Neural cell (in vitro differentiated cells): ENCODE data around the gene DPH5. TPM values are rescaled to one million over a fixed set of nuclear protein-coding genes. Genes with fewer than 3 reads are reported as not detected.

ENCODE experiments used
- H2AFZ ChIP-seq: fragments of 200-600, 300-800 bp; sonication (generic), shearing (Covaris generic); 2 replicates; pipeline ENCODE4 v1.6.0; 2014; ENCODE audit warnings: low read depth, mild to moderate bottlenecking, antibody characterized with exemption, low read length, moderate library complexity
- H3F3A ChIP-seq: fragments of 200-600 bp; shearing (Covaris generic); 2 replicates; pipeline ENCODE4 v1.6.1; 2016; ENCODE audit warnings: mild to moderate bottlenecking, moderate library complexity, mixed read lengths, antibody characterized with exemption, low read length; ENCODE audit not compliant: insufficient read depth, poor library complexity, severe bottlenecking
- H3K27ac ChIP-seq: fragments of 200-600, 300-800 bp; sonication (generic), shearing (Covaris generic); 2 replicates; pipeline ENCODE4 v1.5.1; 2014; ENCODE audit warnings: mild to moderate bottlenecking, low read length, moderate library complexity
- H3K27me3 ChIP-seq: fragments of 300-800, 200-600 bp; sonication (generic), shearing (Covaris generic); 2 replicates; pipeline ENCODE4 v1.6.0; 2014; ENCODE audit warnings: mild to moderate bottlenecking, low read depth, low read length, moderate library complexity; ENCODE audit not compliant: insufficient read depth
- H3K36me3 ChIP-seq: fragments of 300-800, 200-600 bp; sonication (generic), shearing (Covaris generic); 2 replicates; pipeline ENCODE4 v1.5.1; 2014; ENCODE audit warnings: mild to moderate bottlenecking, antibody characterized with exemption, low read length, moderate library complexity; ENCODE audit not compliant: insufficient read depth
- H3K4me2 ChIP-seq: fragments of 300-800, 200-600 bp; sonication (generic), shearing (Covaris generic); 2 replicates; pipeline ENCODE4 v1.6.0; 2014; ENCODE audit warnings: mild to moderate bottlenecking, low read length
- H3K4me3 ChIP-seq: fragments of 300-800, 200-600 bp; sonication (generic), shearing (Covaris generic); 2 replicates; pipeline ENCODE4 v1.5.1; 2014; ENCODE audit warnings: mild to moderate bottlenecking, low read length, moderate library complexity
- H3K79me2 ChIP-seq: fragments of 200-600 bp; shearing (Covaris generic); replicated peaks from 2 replicates; pipeline ENCODE4 v1.6.0; 2014; ENCODE audit warnings: mild to moderate bottlenecking, low read length, moderate library complexity; ENCODE audit not compliant: insufficient read depth
- H3K9ac ChIP-seq: fragments of 300-800, 200-600 bp; sonication (generic), shearing (Covaris generic); 2 replicates; pipeline ENCODE4 v1.6.1; 2016; ENCODE audit warnings: mild to moderate bottlenecking, low read length, mixed read lengths
- H3K9me2 ChIP-seq: fragments of 200-600 bp; shearing (Covaris generic); 2 replicates; pipeline ENCODE4 v1.6.1; 2016; ENCODE audit warnings: mild to moderate bottlenecking, low read length, mixed read lengths; ENCODE audit not compliant: insufficient read depth
- H3K9me3 ChIP-seq: fragments of 200-600, 300-800 bp; sonication (generic), shearing (Covaris generic); 2 replicates; pipeline ENCODE4 v1.6.1; 2016; ENCODE audit warnings: mild to moderate bottlenecking, mixed run types, low read length, moderate library complexity, mixed read lengths
- H4K20me1 ChIP-seq: fragments of 200-600 bp; shearing (Covaris generic); 2 replicates; pipeline ENCODE4 v1.6.1; 2016; ENCODE audit warnings: mild to moderate bottlenecking, mixed run types; ENCODE audit not compliant: insufficient read depth
- CTCF ChIP-seq: fragments of 450-650 bp; IDR thresholded peaks from 2 replicates; pipeline ENCODE4 v1.5.1; 2014; ENCODE audit warnings: antibody characterized with exemption, mild to moderate bottlenecking, moderate library complexity; ENCODE audit not compliant: poor library complexity, severe bottlenecking
- EP300 ChIP-seq: fragments of 450-650 bp; conservative IDR thresholded peaks from 2 replicates; pipeline ENCODE4 v1.6.1; 2014; ENCODE audit warnings: antibody characterized with exemption, mild to moderate bottlenecking, moderate library complexity; ENCODE audit not compliant: poor library complexity, severe bottlenecking
- EZH2 ChIP-seq: fragments of 200-600, 300-800 bp; shearing (Covaris generic), sonication (generic); IDR thresholded peaks from 2 replicates; pipeline ENCODE4 v1.6.1; 2014; ENCODE audit warnings: antibody characterized with exemption, low read length, borderline replicate concordance, mild to moderate bottlenecking; ENCODE audit not compliant: insufficient read depth, poor library complexity, severe bottlenecking
- MXI1 ChIP-seq: fragments of 450-650 bp; conservative IDR thresholded peaks from 2 replicates; pipeline ENCODE4 v1.6.1; 2014; ENCODE audit warnings: antibody characterized with exemption, mild to moderate bottlenecking; ENCODE audit not compliant: poor library complexity, severe bottlenecking
- POLR2AphosphoS5 ChIP-seq: IDR thresholded peaks from 2 replicates; pipeline ENCODE4 v1.6.1; 2012
- RAD21 ChIP-seq: fragments of 450-650 bp; conservative IDR thresholded peaks from 2 replicates; pipeline ENCODE4 v1.6.1; 2014; ENCODE audit warnings: antibody characterized with exemption, mild to moderate bottlenecking, moderate library complexity
- REST ChIP-seq: IDR thresholded peaks from 2 replicates; pipeline ENCODE4 v1.6.1; 2012; ENCODE audit warnings: borderline replicate concordance
- SMC3 ChIP-seq: fragments of 450-650 bp; conservative IDR thresholded peaks from 2 replicates; pipeline ENCODE4 v1.6.1; 2014; ENCODE audit warnings: antibody characterized with exemption, mild to moderate bottlenecking, moderate library complexity; ENCODE audit not compliant: poor library complexity
- TAF1 ChIP-seq: IDR thresholded peaks from 2 replicates; pipeline ENCODE4 v1.6.1; 2012; ENCODE audit warnings: low read depth
- polyA plus RNA-seq: library from polyadenylated mRNA; depleted of rRNA; stranded (reverse); fragments of >200 nt; gene quantifications from 2 replicates; pipeline ENCODE4 v1.2.3, GENCODE V29; 2014

DPH5 gene
- polyA plus RNA-seq, 1 donor from 2014 or later = 55.7 TPM

GRCh38 chr1:101064697-101065096, 39.1 kb upstream of the DPH5 start:
- Histone ChIP-seq H3K9ac (no peak overlapping the region), H3K4me2 (no peak overlapping the region), H3K27ac (no peak overlapping the region), H3K27me3 (no peaks in the 10 kb centered on the region), H3K4me3 (no peak overlapping the region), H3K79me2 (no peaks in the 10 kb centered on the region), H3K9me3 (no peaks in the 10 kb centered on the region), H3K9me2 (no peaks in the 10 kb centered on the region), H3F3A (peaks cover 4% of the 10 kb centered on the region), H3K36me3 (no peaks in the 10 kb centered on the region), H2AFZ (no peak overlapping the region), H4K20me1 (no peaks in the 10 kb centered on the region)
- TF ChIP-seq MXI1 (no peak), CTCF (no peak), RAD21 (no peak), POLR2AphosphoS5 (no peak), EZH2 (no peak), SMC3 (no peak), REST (no peak), EP300 (no peak), TAF1 (no peak)

- TF ChIP-seq SMC3 = no peak
- no peak for TF ChIP-seq TAF1
- TF ChIP-seq EP300 = no peak
- no peak for TF ChIP-seq RAD21
- TF ChIP-seq POLR2AphosphoS5 = no peak
- Histone ChIP-seq H3K9ac (no peak overlapping the region), H3K27me3 (no peaks in the 10 kb centered on the region), H2AFZ (no peak overlapping the region), H3K36me3 (no peaks in the 10 kb centered on the region), H3K27ac (no peak overlapping the region), H3K9me3 (no peaks in the 10 kb centered on the region), H3K4me2 (no peak overlapping the region), H4K20me1 (no peaks in the 10 kb centered on the region), H3K79me2 (no peaks in the 10 kb centered on the region), H3K4me3 (no peak overlapping the region), H3K9me2 (no peaks in the 10 kb centered on the region), H3F3A (no peaks in the 10 kb centered on the region)
Observed at GRCh38 chr1:101060992-101061391, 35.4 kb upstream of the DPH5 start.

- Histone ChIP-seq H3K27me3 (no peaks in the 10 kb centered on the region), H3F3A (no peaks in the 10 kb centered on the region), H3K4me2 (no peak overlapping the region), H3K9me2 (no peaks in the 10 kb centered on the region), H3K79me2 (no peaks in the 10 kb centered on the region), H3K36me3 (no peaks in the 10 kb centered on the region), H3K4me3 (no peak overlapping the region), H3K27ac (no peak overlapping the region), H4K20me1 (no peaks in the 10 kb centered on the region), H3K9ac (no peak overlapping the region), H2AFZ (no peak overlapping the region), H3K9me3 (no peaks in the 10 kb centered on the region)
- TF ChIP-seq RAD21 (no peak), MXI1 (no peak), CTCF (no peak), EZH2 (no peak), POLR2AphosphoS5 (no peak), REST (no peak), SMC3 (no peak), TAF1 (no peak), EP300 (no peak)
Observed at GRCh38 chr1:101059945-101060542, 34.5 kb upstream of the DPH5 start.
